HG03095 (cell line): ENCODE results near the gene ZNF331.

Experiments used
- ATAC-seq: cut with Tn5 transposase; IDR thresholded peaks from one replicate; pipeline ENCODE4 v1.9.1; 2021; ENCODE audit warnings: moderate library complexity; ENCODE audit not compliant: unreplicated experiment

ZNF331 gene

GRCh38 chr19:53624771-53625545 lies 87.0 kb downstream of the ZNF331 start:
- no peak for ATAC-seq

DNA sequence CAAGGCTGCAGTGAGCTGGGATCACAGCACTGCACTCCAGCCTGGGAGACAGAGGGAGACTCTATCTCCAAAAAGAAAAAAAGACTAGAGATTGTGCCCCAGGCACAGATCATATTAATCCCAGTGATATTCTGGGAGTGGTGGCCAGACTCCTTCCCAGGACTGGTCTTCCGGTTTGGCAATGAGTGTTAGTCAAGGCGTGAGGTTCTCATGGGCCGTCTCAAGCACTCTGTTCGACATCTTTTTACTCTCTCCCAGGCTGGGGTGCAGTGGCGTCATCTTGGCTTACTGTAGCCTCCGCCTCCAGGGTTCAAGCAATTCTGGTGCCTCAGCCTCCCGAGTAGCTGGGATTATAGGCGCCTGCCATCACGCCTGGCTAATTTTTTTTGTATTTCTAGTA lies 88.5 kb downstream of the ZNF331 start:
- no peak for ATAC-seq

DNA sequence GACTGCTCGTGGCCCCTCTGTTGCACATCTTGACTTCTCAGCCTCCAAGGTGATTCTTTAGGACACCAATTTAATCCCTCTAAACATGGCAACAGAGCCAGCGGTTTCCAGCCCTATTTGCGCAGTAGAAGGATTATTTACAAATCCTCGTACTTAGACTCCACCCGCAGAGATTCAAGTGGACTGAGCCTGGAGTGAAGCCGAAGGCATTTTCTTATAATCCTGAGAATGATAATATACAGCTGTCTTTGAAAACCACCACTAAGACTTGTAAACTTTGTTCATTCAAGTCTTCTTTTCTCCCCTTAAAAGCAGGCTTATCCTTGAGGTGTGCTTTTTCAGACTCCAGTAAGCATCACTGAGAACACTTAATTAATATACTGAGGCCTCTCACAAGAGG lies 89.0 kb downstream of the ZNF331 start:
- ATAC-seq, result no peak
